H1 (cell line): Measurements from ENCODE around the gene RASL10B. TPM values are rescaled to one million over a fixed set of nuclear protein-coding genes. Genes with fewer than 3 reads are reported as not detected.

Experiments used
- CTCF ChIA-PET: fragments of 300-600 bp; sonication (Branson Sonifier 250); formaldehyde crosslinking; loops from one replicate; lab custom pipeline; 2021; ENCODE audit not compliant: partially characterized antibody; lab: Charles Lee
- POLR2A ChIA-PET: fragments of 300-600 bp; sonication (Branson Sonifier 250); formaldehyde crosslinking; loops from one replicate; lab custom pipeline; 2021; ENCODE audit warnings: inconsistent platforms; ENCODE audit not compliant: partially characterized antibody; lab: Charles Lee
- DNase-seq, 2 experiments: peaks; one replicate each; pipeline versions ENCODE4 v3.0.0 to v3.0.0-alpha.2; 2010 to 2022; ENCODE audit warnings: low spot score in 2 of 2, low read depth in 1 of 2, mixed read lengths in 1 of 2
- FAIRE-seq: peaks from 2 replicates; lab custom pipeline; 2011; peaks lifted over from hg19 to GRCh38; lab: Jason Lieb, UNC
- H2AFZ ChIP-seq: 2 replicates; pipeline ENCODE4 v1.8.1; 2012; ENCODE audit warnings: low read length, inconsistent platforms
- H2AK5ac ChIP-seq: 2 replicates; pipeline ENCODE4 v1.6.1; 2013; ENCODE audit warnings: low read depth, low read length
- H2BK120ac ChIP-seq: replicated peaks from 2 replicates; pipeline ENCODE3; 2013; ENCODE audit warnings: low read depth, low read length, inconsistent platforms
- H2BK12ac ChIP-seq: 2 replicates; pipeline ENCODE4 v1.6.1; 2013; ENCODE audit warnings: low read depth, low read length
- H2BK15ac ChIP-seq: 2 replicates; pipeline ENCODE4 v1.6.1; 2013; ENCODE audit warnings: low read length
- H2BK20ac ChIP-seq: 2 replicates; pipeline ENCODE4 v1.6.1; 2013; ENCODE audit warnings: low read length
- H2BK5ac ChIP-seq: 2 replicates; pipeline ENCODE4 v1.6.1; 2013; ENCODE audit warnings: low read depth, low read length
- H3K14ac ChIP-seq: 2 replicates; pipeline ENCODE4 v1.6.1; 2013; ENCODE audit warnings: inconsistent platforms; ENCODE audit not compliant: insufficient read length
- H3K18ac ChIP-seq: 2 replicates; pipeline ENCODE4 v1.6.1; 2013; ENCODE audit warnings: low read length; ENCODE audit errors: extremely low read depth
- H3K23ac ChIP-seq: 2 replicates; pipeline ENCODE4 v1.6.1; 2013; ENCODE audit warnings: inconsistent platforms; ENCODE audit not compliant: insufficient read length
- H3K23me2 ChIP-seq: 2 replicates; pipeline ENCODE4 v1.6.1; 2013; ENCODE audit warnings: low read depth, low read length
- H3K27ac ChIP-seq: 2 replicates; pipeline ENCODE4 v1.6.1; 2011; ENCODE audit warnings: low read depth, low read length, inconsistent platforms
- H3K27me3 ChIP-seq, 4 experiments: replicated peaks in 1 of 4; 1 replicate in 1 of 4; 2 replicates in 3 of 4; pipeline versions ENCODE4 v1.6.1 to v1.8.1; 2011 to 2013; ENCODE audit warnings: low read length in 3 of 4, mild to moderate bottlenecking in 3 of 4, inconsistent platforms in 2 of 4, mixed read lengths in 2 of 4, moderate library complexity in 1 of 4; ENCODE audit not compliant: control insufficient read depth in 3 of 4, insufficient read depth in 3 of 4; ENCODE audit errors: extremely low read depth in 1 of 4
- H3K36me3 ChIP-seq, 4 experiments: 2 replicates each; pipeline versions ENCODE4 v1.6.1 to v1.8.1; 2011 to 2013; ENCODE audit warnings: mild to moderate bottlenecking in 4 of 4, low read length in 3 of 4, moderate library complexity in 2 of 4, control low read depth in 1 of 4, inconsistent platforms in 1 of 4; ENCODE audit not compliant: insufficient read depth in 4 of 4, control insufficient read depth in 2 of 4
- H3K4ac ChIP-seq: replicated peaks from 2 replicates; pipeline ENCODE3; 2013; ENCODE audit warnings: low read length, low read depth, mixed read lengths, inconsistent platforms; ENCODE audit not compliant: insufficient read length
- H3K4me1 ChIP-seq, 4 experiments: replicated peaks in 1 of 4; 1 replicate in 1 of 4; 2 replicates in 3 of 4; pipeline versions ENCODE4 v1.6.1 to v1.8.1; 2011 to 2013; ENCODE audit warnings: low read length in 3 of 4, inconsistent platforms in 2 of 4, mixed read lengths in 1 of 4; ENCODE audit not compliant: insufficient read depth in 4 of 4, control insufficient read depth in 3 of 4
- H3K4me2 ChIP-seq, 2 experiments: 2 replicates each; pipeline versions ENCODE4 v1.6.1 to v1.8.1; 2011 to 2013; ENCODE audit warnings: low read depth in 2 of 2, low read length in 2 of 2, control low read depth in 1 of 2, inconsistent platforms in 1 of 2, mild to moderate bottlenecking in 1 of 2; ENCODE audit not compliant: insufficient read depth in 1 of 2
- H3K4me3 ChIP-seq, 4 experiments: fragments of 200-600, 300-600 bp in 1 of 4; sonication (generic), shearing (Covaris generic), sonication (Bioruptor Twin) in 1 of 4; 2 replicates each; pipeline versions ENCODE4 v1.5.1 to v1.8.1; 2011 to 2016; ENCODE audit warnings: low read length in 4 of 4, low read depth in 3 of 4, control low read depth in 2 of 4, inconsistent platforms in 2 of 4, mild to moderate bottlenecking in 2 of 4, mixed read lengths in 1 of 4, moderate library complexity in 1 of 4; ENCODE audit not compliant: insufficient read depth in 2 of 4; ENCODE audit errors: extremely low read depth in 1 of 4
- H3K56ac ChIP-seq: replicated peaks from 2 replicates; pipeline ENCODE3; 2013; ENCODE audit warnings: low read depth, mild to moderate bottlenecking, mixed read lengths, low read length, inconsistent platforms; ENCODE audit not compliant: insufficient read length
- H3K79me1 ChIP-seq: 2 replicates; pipeline ENCODE4 v1.6.1; 2013; ENCODE audit warnings: low read depth, low read length, control low read depth
- H3K79me2 ChIP-seq, 2 experiments: 2 replicates each; pipeline versions ENCODE4 v1.6.1 to v1.8.1; 2012 to 2013; ENCODE audit warnings: low read length in 2 of 2, mild to moderate bottlenecking in 2 of 2, inconsistent platforms in 1 of 2; ENCODE audit not compliant: insufficient read depth in 2 of 2, control insufficient read depth in 1 of 2
- H3K9ac ChIP-seq, 4 experiments: replicated peaks in 1 of 4; 1 replicate in 1 of 4; 2 replicates in 3 of 4; pipeline versions ENCODE4 v1.6.1 to v1.8.1; 2011 to 2013; ENCODE audit warnings: low read depth in 3 of 4, low read length in 3 of 4, control low read depth in 2 of 4, mild to moderate bottlenecking in 2 of 4, moderate library complexity in 2 of 4, inconsistent platforms in 1 of 4; ENCODE audit errors: extremely low read depth in 1 of 4
- H3K9me3 ChIP-seq, 2 experiments: 2 replicates each; pipeline versions ENCODE4 v1.6.1 to v1.8.1; 2012 to 2013; ENCODE audit warnings: mild to moderate bottlenecking in 2 of 2, moderate library complexity in 2 of 2, control low read depth in 1 of 2, inconsistent platforms in 1 of 2, low read depth in 1 of 2, low read length in 1 of 2, mixed read lengths in 1 of 2; ENCODE audit not compliant: insufficient read depth in 2 of 2
- H4K20me1 ChIP-seq, 2 experiments: replicated peaks in 1 of 2; 2 replicates each; pipeline versions ENCODE3 to v1.8.1; 2011 to 2013; ENCODE audit warnings: inconsistent platforms in 2 of 2, low read length in 2 of 2, mild to moderate bottlenecking in 1 of 2; ENCODE audit not compliant: insufficient read depth in 2 of 2, control insufficient read depth in 1 of 2
- H4K5ac ChIP-seq: 2 replicates; pipeline ENCODE4 v1.6.1; 2013; ENCODE audit warnings: low read length, low read depth, mixed read lengths, inconsistent platforms; ENCODE audit not compliant: insufficient read length
- H4K8ac ChIP-seq: 2 replicates; pipeline ENCODE4 v1.8.0; 2013; ENCODE audit warnings: mild to moderate bottlenecking, moderate library complexity, low read length, inconsistent platforms; ENCODE audit not compliant: insufficient read depth; ENCODE audit errors: extremely low read depth
- H4K91ac ChIP-seq: replicated peaks from 2 replicates; pipeline ENCODE3; 2013; ENCODE audit warnings: low read length, mixed read lengths, inconsistent platforms; ENCODE audit not compliant: insufficient read length
- BRCA1 ChIP-seq: IDR thresholded peaks from 2 replicates; pipeline ENCODE4 v1.6.1; 2012; ENCODE audit warnings: low read depth, low read length, improper control_type of control experiment
- RFX5 ChIP-seq: IDR thresholded peaks from 2 replicates; pipeline ENCODE4 v1.6.1; 2011; ENCODE audit warnings: low read depth, low read length, improper control_type of control experiment, borderline replicate concordance
- TBP ChIP-seq: IDR thresholded peaks from 2 replicates; pipeline ENCODE4 v1.6.1; 2011; ENCODE audit warnings: low read depth, low read length, improper control_type of control experiment
- TEAD4 ChIP-seq: IDR thresholded peaks from 2 replicates; pipeline ENCODE4 v1.6.1; 2012; ENCODE audit warnings: low read depth, low read length, inconsistent platforms, mixed read lengths
- WGBS, 2 experiments: shearing (Covaris generic) in 1 of 2; methylation state at CpG; one replicate each; pipeline versions ENCODE4 v1.1.6 to v1.1.7; 2013 to 2015; ENCODE audit warnings: low lambda C conversion rate in 2 of 2, mixed read lengths in 2 of 2, inconsistent platforms in 1 of 2, low coverage in 1 of 2, missing lambda C conversion rate in 1 of 2; ENCODE audit not compliant: insufficient replicate concordance in 2 of 2, insufficient coverage in 1 of 2, insufficient read length in 1 of 2; ENCODE audit errors: extremely low coverage in 1 of 2, missing lambda C conversion rate in 1 of 2; 5-methylcytosine and 5-hydroxymethylcytosine counted together
- polyA plus RNA-seq, 7 experiments: library from polyadenylated mRNA; depleted of rRNA in 3 of 7; stranded (reverse) in 5 of 7; unstranded in 2 of 7; fragments of >200 nt in 5 of 7; fragments of 200-250 nt in 2 of 7; gene quantifications; 1 replicate in 5 of 7; 2 replicates in 1 of 7; 4 replicates in 1 of 7; pipeline versions ENCODE4 v1.2.1 to v1.2.3, GENCODE V29; 2011 to 2013; ENCODE audit warnings: missing spikeins in 2 of 7, mixed read lengths in 2 of 7
- total RNA-seq: library from RNA; stranded (reverse); fragmentation: NEBNext Ultra II Directional; extraction: Animal tissue kit (Norgen Biotek cat#: 25700); gene quantifications from 2 replicates; pipeline ENCODE4 v1.2.1, GENCODE V29; 2021

RASL10B gene
- total and polyA plus RNA-seq, 2 of the 8 experiments (the other 6 are each of a cell fraction or from before 2014, with no cell fraction given) = 17.5 to 22.8 TPM

- CTCF ChIA-PET = interaction anchor here (0.8 to 3.4 kb wide), 9 partner anchors 8 to 144 kb away, joined by 3 to 14 read pairs (median 3); partner anchors contain the start of gene RASL10B
- TF ChIP-seq BRCA1 (no peak), TBP (no peak), RFX5 (no peak), TEAD4 (no peak)
These were observed 8.8 kb downstream of the RASL10B start for GRCh38 chr17:35740216-35740615.

More at GRCh38 chr17:35740216-35740615, 8.8 kb downstream of the RASL10B start:
- Histone ChIP-seq H4K20me1 (peaks cover 0 to 14% of the 10 kb centered on the region in 2 experiments), H2AK5ac (no peak overlapping the region), H3K23ac (no peak overlapping the region), H3K4me1 (peaks cover 0 to 9% (median 0%) of the 10 kb centered on the region in 4 experiments; a peak in 4 of 7 replicates), H2BK120ac (no peak overlapping the region), H4K8ac (no peak overlapping the region), H3K27ac (no peak overlapping the region), H3K4me3 (no peak overlapping the region), H2BK15ac (no peak overlapping the region), H3K79me2 (no peaks in the 10 kb centered on the region), H4K91ac (no peak overlapping the region), H3K27me3 (peaks cover 11 to 39% (median 34%) of the 10 kb centered on the region in 4 experiments), H3K14ac (no peak overlapping the region), H2AFZ (no peak overlapping the region), H3K79me1 (no peaks in the 10 kb centered on the region; the same call in 1 of the 2 replicates), H3K9ac (no peak overlapping the region), H2BK5ac (no peak overlapping the region), H2BK12ac (no peak overlapping the region), H3K4ac (no peak overlapping the region), H3K56ac (no peak overlapping the region), H3K4me2 (no peak overlapping the region; a peak in 1 of 4 replicates), H3K36me3 (peaks cover 0 to 8% (median 0%) of the 10 kb centered on the region in 4 experiments; a peak in 1 of 8 replicates), H3K23me2 (peaks cover 5% of the 10 kb centered on the region; the same call in 1 of the 2 replicates), H3K9me3 (peaks cover 8 to 11% of the 10 kb centered on the region in 2 experiments; a peak in 2 of 4 replicates), H2BK20ac (no peak overlapping the region), H4K5ac (no peak overlapping the region), H3K18ac (no peak overlapping the region)
- DNase-seq = no peak
- POLR2A ChIA-PET = interaction anchor here (0.8 to 1.6 kb wide), 7 partner anchors 8 to 127 kb away, joined by 3 to 7 read pairs (median 3); partner anchors contain the start of genes RASL10B and TAF15
- no peak for FAIRE-seq
- WGBS, 2 experiments = 84% methylated on average over 7 of the region's 7 CpGs; no CpG with 5 or more reads in 1 of the 2 experiments
